HEK293T (cell line): Measurements from ENCODE around the gene ZNF579.

Source experiments
- HDGF ChIP-seq: fragments of 450-650 bp; IDR thresholded peaks from 2 replicates; pipeline ENCODE4 v1.6.1; 2017; ENCODE audit warnings: antibody characterized with exemption, borderline replicate concordance
- SP1 ChIP-seq: fragments of 450-650 bp; IDR thresholded peaks from 2 replicates; pipeline ENCODE4 v1.6.1; 2017

DNA sequence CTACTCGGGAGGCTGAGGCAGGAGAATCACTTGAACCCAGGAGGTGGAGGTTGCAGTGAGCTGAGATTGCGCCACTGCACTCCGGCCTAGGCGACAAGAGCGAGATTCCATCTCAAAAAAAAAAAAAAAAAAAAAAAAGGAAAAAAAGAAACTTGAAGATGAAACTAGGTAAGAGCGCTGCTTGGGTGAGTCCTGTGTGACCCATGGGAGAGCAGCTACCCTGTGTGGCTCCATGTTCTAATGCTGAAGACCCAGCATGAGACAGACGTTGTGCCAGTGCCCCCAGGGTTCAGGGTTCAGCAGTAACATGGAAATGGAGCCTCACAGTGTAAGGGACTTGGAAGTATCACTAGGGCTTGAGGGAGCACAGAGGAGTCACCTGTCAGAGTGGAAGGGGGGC lies 37.8 kb upstream of the ZNF579 start:
- TF ChIP-seq HDGF (no peak), SP1 (no peak)
